Middle frontal gyrus (tissue), 1 donor: ENCODE results near the gene KEAP1.
"Not testable (repeated sequence)": the region's sequence is repeated elsewhere in the genome, so short reads cannot be mapped to it uniquely, and the experiment has no call there.

ENCODE experiments used
- DNase-seq: peaks from one replicate; pipeline ENCODE4 v3.0.0-alpha.2; 2015; ENCODE audit warnings: low spot score; ENCODE audit errors: extremely low spot score

Gene KEAP1

GRCh38 chr19:10503002-10503789 lies at the start of gene KEAP1:
TSS of gene KEAP1 (minus strand) at chr19:10503356. CDS start at chr19:10500033, 3,323 bp downstream.
- DNase-seq, result no peak

- no peak for DNase-seq
These were observed 49.4 kb upstream of the KEAP1 start for GRCh38 chr19:10552510-10553053.

- DNase-seq, result no peak
These were observed 48.6 kb upstream of the KEAP1 start for GRCh38 chr19:10551698-10552301.

GRCh38 chr19:10551006-10551405 lies 47.9 kb upstream of the KEAP1 start:
- not testable (repeated sequence) for DNase-seq

GRCh38 chr19:10550336-10550735 lies 47.2 kb upstream of the KEAP1 start:
- no peak for DNase-seq

GRCh38 chr19:10549733-10550132 lies 46.6 kb upstream of the KEAP1 start:
- no peak for DNase-seq

- no peak for DNase-seq
These were observed 45.7 kb upstream of the KEAP1 start for GRCh38 chr19:10548746-10549276.

GRCh38 chr19:10546817-10547216 lies 43.7 kb upstream of the KEAP1 start:
- DNase-seq, result no peak

GRCh38 chr19:10544753-10545251 lies 41.6 kb upstream of the KEAP1 start:
- DNase-seq, result no peak

GRCh38 chr19:10544242-10544752 lies 41.1 kb upstream of the KEAP1 start:
- DNase-seq, result no peak

- peak; percentile 50 for DNase-seq
These were observed 40.5 kb upstream of the KEAP1 start, which contains the start of gene ATG4D for GRCh38 chr19:10543420-10544241. TSS of gene ATG4D (plus strand) at chr19:10543904. CDS start at chr19:10544091, 187 bp downstream.

GRCh38 chr19:10543059-10543419 lies 39.9 kb upstream of the KEAP1 start:
- no peak for DNase-seq

GRCh38 chr19:10539016-10539415 lies 35.9 kb upstream of the KEAP1 start:
- not testable (repeated sequence) for DNase-seq

- DNase-seq, result no peak
These were observed 35.2 kb upstream of the KEAP1 start for GRCh38 chr19:10538204-10538983.

- no peak for DNase-seq
These were observed 34.5 kb upstream of the KEAP1 start for GRCh38 chr19:10537668-10538067.

- no peak for DNase-seq
These were observed 32.5 kb upstream of the KEAP1 start for GRCh38 chr19:10535613-10536012.

GRCh38 chr19:10533646-10534386 lies 30.7 kb upstream of the KEAP1 start:
- no peak for DNase-seq

- DNase-seq, result no peak
These were observed 29.3 kb upstream of the KEAP1 start for GRCh38 chr19:10532457-10532856.

- DNase-seq, result not testable (repeated sequence)
These were observed 23.7 kb upstream of the KEAP1 start for GRCh38 chr19:10526887-10527286.
